ENCODE results near the gene BTBD19.
A peak's percentile ranks its signal among the peaks of the same experiment; 100 is the strongest.
"Not testable (repeated sequence)": the region's sequence is repeated elsewhere in the genome, so short reads cannot be mapped to it uniquely, and the experiment has no call there.

BTBD19 gene

DNA sequence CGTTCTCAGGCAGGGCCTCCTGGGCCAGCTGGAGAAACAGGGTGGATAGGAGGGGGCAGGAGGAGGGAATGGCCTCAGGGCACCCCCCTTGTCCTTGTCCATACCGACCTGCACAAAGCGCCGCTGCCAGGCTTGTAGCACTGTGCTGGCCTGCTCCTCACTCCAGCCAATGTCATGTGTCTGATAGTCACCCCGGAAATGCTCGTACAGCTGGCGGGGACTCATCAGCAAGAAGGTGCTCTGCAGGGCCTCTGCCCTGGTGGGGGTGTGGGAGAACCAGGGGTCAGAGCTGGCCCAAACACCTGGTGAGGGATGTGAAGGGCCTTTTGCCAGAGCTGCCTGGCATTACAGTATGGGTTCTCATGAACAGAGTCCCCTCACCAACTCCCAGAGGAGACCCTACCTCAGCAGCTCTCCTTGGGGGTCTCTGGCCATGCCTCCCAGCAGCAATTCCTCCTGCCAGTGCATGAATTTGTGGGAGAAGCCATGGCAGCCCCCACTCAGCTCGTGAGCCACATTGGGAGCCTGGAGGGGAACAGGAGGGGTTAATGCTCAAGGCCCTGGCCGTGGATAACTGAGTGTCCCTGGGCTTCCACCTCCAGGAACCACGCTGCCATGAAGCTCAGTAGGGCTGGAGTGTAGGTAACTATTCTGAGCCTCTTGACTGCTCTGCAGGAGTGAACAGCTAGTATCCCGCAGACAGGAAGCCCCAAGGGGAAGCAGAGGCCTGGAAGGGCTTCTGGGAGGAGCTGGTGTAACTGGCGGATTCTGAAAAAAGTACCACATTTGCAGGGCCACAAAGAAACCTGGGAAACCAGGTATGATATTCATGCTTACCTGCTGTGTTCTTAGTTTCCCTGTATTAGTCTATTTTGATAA lies 21.4 kb downstream of the BTBD19 start:
- no peak for FAIRE-seq

- no peak for FAIRE-seq
Observed at GRCh38 chr1:44830900-44831304, 22.6 kb downstream of the BTBD19 start.

GRCh38 chr1:44831516-44831915 lies 23.2 kb downstream of the BTBD19 start:
- no peak for FAIRE-seq

- no peak for FAIRE-seq
Observed at GRCh38 chr1:44832056-44832705, 23.9 kb downstream of the BTBD19 start.

GRCh38 chr1:44834328-44834727 lies 26.0 kb downstream of the BTBD19 start:
- FAIRE-seq: no peak

- peak; percentile 74 for FAIRE-seq
Observed at GRCh38 chr1:44835738-44836675, 27.7 kb downstream of the BTBD19 start.

GRCh38 chr1:44838294-44838693 lies 30.0 kb downstream of the BTBD19 start:
- not testable (repeated sequence) for FAIRE-seq

DNA sequence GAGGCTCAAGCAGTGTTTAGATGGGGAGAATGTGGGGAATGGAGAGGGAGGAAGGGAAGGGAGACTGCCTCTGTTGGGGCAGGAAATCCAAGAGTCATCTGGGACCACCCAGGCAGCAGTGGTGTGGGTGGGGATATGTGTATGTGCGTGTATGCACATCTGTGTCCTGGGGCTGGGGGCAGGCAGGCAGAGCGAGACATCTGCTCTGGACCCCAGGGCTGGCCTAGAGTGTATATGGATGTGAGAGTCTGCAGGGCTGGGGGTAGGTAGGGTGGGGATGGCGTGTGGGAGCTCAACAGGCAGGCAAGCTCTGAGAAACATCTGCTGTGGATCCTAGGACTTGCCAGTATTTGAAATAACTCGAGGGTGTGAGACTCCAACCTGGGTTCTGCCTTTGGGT lies 31.3 kb downstream of the BTBD19 start:
- FAIRE-seq: no peak

GRCh38 chr1:44842486-44842861 lies 34.2 kb downstream of the BTBD19 start:
- no peak for FAIRE-seq

DNA sequence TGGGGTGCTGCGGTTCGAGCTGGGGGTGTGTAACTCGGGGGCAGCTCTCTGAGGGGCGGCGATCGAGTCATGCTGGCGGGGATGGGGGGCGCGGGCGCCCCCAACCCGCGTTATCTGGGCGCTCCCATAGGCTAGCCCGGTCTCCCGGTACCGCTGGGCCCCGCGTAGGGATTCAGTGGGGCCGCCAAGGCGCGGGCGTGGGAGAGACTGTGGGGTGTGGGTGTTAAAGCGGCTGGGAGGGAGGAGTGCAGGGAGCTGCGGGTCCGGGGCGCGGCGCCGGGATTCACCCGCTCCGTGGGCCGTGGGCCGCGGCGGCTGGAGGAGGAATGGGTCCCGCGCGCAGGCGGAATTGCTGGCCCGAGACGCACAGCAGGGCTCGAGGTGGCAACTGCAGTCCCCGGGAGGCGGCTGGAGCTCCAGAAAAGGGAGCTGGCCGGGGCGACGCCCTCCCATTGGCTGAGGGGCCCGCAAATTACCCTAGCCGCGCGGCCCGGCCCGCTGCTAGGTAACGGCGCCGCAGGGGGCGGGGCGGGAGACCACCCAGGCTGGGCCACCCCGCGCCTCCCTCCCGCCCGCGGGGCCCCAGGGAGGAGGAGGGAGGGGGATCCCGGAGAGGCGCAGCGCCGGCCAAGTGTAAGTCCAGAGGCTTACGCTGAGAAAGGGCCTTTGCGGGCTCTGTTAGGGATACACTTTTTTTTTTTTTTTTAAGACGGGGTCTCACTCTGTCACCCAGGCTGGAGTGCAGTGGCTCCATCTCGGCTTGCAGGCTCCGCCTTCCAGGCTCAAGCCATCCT lies 34.7 kb downstream of the BTBD19 start, which contains the start of gene PTCH2:
PTCH2 (minus strand) TSS at position 392 of the 794 bp plus-strand sequence; CDS start at position 71, 321 bp downstream.
- FAIRE-seq: no peak

DNA sequence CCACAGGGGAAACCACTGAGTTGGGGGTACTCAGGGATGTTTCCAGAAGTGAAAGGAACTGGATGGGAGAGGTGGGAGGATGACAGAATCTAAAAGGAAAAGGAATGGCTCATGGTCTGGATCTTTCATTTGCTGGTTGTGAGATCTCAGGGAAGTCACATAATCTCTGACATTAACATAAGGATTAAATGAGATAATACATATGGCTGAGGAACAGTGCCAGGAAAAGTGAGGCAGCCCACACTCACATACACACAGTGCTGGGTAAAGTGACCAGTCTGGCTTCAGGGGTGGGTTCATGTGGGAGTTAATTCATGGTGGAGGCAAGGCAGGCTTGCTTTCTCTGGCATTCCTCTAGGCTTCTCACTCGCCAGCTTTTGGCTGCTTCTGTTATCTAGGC lies 38.7 kb downstream of the BTBD19 start:
- no peak for FAIRE-seq

- FAIRE-seq: no peak
Observed at GRCh38 chr1:44847845-44848244, 39.5 kb downstream of the BTBD19 start.

DNA sequence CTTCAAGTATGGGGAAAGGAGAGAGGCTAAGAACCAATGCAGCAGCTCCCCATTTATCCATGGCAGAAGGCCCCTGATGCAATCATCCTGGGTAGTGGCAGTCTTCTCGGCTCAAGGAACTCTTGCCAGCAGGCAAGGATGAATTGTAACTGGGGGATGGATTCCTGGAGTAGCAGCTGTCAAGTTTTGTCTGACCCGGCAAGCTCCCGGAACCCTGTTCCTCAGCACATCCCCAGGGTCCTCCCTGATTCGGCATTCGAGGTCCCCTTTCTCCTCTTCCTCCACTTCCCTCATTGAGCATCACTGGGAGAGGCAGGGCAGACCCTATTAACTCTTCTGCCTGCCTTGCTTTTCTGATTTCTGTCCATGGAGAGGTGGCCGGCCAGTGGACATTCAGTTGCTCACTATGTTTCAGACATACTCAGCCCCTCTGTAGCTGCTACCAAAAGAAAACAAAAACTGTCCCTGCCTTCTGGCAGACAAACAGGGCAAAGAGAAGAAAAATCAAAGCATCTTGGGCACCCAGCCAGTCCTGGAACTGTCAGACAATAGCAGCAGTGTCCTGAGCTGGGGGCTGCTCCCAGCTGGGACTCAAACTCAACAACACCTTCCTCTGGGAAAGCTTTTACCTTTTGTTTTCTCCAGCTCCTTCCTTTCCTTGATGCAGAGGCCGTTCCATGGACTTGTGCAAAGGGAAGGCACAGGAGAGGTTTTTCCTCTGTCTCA lies 40.3 kb downstream of the BTBD19 start:
- no peak for FAIRE-seq

DNA sequence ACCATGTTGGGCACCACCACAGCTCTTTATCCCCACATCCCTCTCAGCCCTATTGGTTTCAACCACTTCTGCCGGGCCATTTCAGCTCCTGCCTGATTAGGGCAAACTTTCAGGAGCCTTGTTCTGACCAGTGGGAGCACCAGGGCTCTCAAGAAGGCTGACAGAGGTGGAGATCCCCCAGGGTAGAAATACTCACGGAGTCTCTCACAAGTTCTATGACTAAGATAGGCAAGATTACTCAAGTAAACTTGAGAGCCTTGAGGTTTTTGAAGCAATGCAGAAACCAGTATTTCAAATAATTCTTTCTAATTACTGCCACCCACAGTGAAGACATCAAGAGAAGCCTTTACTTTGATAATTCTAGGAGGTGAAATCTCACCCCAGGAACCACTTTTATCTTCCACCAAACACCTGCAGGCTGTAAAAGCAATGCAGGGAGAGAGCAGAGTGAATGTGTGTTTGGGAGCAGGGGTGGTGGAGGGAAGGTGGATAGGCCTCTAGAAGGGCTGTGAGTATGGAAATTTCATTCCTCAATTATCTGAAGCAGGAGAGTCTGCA lies 41.3 kb downstream of the BTBD19 start:
- no peak for FAIRE-seq

DNA sequence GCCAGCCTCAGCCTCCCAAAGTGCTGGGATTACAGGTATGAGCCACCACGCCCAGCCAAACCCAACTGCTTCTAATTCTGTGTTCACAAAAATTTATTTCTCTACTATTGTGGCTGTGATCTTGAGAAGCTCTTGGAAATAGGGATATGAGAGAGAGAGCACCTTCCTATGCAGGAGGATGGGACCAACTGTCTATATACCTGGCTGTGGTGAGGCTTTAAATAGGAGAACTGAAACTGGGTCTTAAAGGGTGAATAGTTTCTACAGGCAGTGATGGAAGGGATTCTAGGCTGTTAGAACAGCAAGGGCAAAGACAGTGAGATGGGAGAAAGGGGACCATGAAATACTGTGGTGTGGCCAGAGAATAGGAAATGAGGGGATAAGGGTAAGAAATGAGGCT lies 43.0 kb downstream of the BTBD19 start:
- FAIRE-seq: no peak

GRCh38 chr1:44853201-44853600 lies 44.9 kb downstream of the BTBD19 start:
- FAIRE-seq: no peak

DNA sequence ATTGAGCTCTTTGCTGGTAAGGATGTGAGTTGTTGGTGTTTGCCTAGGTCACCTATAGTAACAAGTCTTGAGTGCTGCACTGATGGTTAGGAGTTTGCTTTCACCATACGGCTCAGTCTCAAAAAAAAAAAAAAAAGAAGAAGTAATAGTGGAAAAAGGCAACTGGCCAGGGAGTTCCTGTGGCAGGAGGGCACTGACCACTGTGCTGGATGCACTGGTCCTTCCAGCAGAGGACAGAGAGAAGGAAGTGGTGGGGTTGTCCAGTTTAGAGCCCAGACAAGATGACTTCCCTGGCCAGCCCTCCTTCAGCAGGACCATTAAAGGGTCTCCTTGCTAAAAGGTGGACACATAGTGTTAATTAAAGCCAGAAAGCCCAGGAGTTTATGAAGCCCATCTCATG lies 46.6 kb downstream of the BTBD19 start:
- no peak for FAIRE-seq

GRCh38 chr1:44855742-44856141 lies 47.4 kb downstream of the BTBD19 start:
- no peak for FAIRE-seq

DNA sequence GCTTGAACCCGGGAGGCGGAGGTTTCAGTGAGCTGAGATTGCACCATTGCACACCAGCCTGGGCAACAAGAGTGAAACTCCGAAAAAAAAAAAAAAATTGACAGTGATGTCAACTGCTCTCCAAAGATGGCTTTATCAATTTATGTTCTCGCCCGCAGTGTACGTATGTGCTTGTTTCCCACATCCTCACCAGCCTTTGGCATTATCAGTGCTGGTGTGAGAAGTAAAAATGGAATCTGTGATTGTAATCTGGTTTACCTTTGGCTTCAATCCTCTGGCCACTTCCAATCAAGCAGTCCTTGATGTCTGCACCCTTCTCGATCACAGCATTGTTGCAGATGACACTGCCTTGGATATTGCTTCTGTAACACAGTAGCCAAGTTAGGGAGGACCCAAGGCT lies 49.1 kb downstream of the BTBD19 start:
- FAIRE-seq: no peak

DNA sequence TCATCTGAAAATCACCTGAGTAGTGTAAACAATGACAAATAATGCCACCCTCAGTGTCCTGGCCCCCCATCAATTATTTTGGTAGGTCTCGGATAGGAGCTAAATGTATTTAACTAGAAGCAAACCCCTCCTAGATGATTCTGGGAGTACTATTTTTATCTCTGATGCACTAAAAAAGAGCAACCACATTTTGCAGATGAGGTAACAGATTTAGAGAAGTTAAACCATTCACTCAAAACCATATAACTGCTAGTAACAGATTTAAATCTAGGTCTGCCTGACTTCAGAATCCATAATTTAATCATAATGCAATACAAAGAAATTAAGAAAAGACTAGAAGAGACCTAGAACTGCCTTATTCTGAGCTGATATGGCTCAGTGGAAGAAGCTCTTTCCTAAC lies 52.0 kb downstream of the BTBD19 start:
- no peak for FAIRE-seq

DNA sequence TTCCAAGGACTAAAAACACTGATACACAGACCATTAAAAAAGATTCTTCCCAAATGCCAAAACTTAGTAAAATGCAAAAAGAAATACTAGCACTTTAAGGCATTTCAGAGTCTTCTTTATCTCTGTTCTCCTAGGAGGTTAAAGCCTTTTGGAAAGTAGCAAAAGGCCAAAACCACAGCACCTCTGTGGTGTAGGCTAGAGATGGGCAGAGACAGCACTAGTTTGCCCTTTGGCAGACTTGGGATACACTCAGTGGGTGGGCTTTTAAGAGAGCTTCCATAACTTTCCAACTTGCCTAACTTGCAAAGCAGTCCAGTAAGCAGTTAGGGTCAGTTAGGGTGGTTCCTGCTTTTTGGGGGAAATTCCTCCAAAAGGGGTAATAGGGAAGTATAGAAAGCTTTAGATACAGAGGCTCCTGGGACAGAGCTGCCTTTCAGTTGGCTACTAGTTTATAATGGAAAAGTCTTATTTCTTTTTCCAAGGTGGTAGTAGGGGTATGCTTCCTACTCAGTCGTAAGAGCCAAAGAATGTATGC lies 52.6 kb downstream of the BTBD19 start:
- no peak for FAIRE-seq
